HG03460 (cell line): ENCODE data around the gene PCID2.
A peak's percentile ranks its signal among the peaks of the same experiment; 100 is the strongest.
"Not testable (repeated sequence)": the region's sequence is repeated elsewhere in the genome, so short reads cannot be mapped to it uniquely, and the experiment has no call there.

Experiments
- ATAC-seq: cut with Tn5 transposase; IDR thresholded peaks from one replicate; pipeline ENCODE4 v1.9.1; 2021; ENCODE audit not compliant: unreplicated experiment

Gene PCID2

DNA sequence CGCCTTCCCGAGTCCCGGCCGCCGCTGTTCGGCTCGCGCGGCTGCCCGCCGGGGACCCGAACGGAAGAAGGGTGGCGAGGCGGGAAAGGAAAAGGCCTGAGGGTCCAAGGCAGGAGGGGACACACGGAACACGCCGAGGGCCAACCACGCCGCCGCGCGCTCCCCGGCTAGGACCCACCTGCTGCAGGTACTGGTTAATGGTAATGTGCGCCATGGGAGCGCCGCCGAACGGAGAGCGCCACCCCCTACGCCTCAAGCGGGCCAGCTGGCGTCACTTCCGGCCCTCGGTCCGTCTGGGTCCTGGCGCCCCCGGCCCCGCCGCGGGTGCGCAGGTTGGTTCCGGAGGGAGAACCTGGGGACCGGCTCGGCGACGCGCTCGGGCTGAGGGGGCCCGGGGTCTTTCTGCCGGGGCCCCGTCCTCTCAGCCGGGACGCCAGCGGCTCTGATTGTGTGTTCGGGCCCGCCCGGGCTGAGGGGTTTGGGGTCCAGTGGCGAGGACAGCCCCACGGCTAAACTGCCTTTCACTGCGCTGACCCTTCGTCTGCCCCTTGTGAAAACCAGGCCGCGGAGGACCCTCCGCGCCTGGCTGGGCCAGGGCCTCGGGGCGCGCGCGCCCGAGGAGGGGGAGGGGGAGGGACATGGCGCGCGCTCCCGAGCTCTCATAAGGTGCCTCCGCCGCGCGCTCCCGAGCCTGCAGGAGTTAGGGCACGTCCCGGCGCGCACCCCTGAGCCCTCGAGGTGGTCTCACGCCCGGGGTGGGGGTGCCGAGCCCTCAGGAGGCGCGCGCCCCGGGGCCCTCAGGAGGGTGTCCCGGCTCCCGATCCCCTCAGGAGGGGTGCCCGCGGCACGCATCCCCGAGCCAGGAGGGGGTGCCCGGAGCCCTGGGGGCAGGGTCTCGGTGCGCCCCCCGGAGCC is at the start of gene PCID2:
TSS of gene PCID2 (minus strand) at position 249 of the 915 bp plus-strand sequence. CDS start at position 214, 35 bp downstream.
- ATAC-seq: peak; percentile 71

DNA sequence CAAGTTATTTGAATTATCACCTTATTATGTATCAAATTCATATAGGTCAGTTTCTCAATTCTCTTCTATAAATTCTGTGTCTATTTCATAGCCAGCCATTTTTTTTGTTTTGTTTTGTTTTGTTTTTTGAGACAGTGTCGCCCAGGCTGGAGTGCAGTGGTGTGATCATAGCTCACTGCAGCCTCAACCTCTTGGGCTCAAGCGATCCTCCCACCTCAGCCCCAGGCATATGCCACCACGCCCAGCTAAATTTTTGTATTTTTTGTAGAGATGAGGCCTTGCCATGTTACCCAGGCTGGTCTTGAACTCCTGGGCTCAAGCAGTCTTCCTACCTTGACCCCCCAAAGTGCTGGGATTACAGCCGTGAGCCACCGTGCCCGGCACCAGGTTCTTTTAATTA is 49.4 kb upstream of the PCID2 start:
- not testable (repeated sequence) for ATAC-seq

DNA sequence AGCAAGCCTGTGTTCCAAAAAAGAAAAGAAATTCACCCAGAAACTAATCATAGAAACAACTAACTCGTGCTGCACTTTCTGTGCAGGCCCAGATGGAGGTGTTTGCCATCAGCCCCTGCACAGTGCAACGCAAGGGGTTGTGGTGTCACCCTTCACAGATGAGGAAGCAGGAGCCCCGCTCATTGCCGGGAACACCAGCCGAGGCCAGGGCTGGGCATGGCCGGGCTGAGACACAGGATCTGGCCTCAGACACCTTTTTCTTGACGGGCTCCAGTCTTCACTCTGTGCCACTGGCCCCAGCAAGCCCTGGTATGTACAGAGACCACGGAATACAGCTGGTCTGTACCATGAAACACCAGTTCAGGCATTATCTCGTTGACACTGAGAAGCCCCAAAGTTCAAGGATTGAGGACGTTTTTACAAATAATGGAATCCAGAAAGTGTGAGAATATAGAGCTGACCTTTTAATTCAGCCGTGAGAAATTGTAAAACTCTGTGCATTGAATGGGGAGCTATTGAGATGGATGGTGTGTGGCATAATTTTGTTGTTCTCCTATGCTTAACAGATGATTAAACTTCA is 44.1 kb upstream of the PCID2 start:
- no peak for ATAC-seq

DNA sequence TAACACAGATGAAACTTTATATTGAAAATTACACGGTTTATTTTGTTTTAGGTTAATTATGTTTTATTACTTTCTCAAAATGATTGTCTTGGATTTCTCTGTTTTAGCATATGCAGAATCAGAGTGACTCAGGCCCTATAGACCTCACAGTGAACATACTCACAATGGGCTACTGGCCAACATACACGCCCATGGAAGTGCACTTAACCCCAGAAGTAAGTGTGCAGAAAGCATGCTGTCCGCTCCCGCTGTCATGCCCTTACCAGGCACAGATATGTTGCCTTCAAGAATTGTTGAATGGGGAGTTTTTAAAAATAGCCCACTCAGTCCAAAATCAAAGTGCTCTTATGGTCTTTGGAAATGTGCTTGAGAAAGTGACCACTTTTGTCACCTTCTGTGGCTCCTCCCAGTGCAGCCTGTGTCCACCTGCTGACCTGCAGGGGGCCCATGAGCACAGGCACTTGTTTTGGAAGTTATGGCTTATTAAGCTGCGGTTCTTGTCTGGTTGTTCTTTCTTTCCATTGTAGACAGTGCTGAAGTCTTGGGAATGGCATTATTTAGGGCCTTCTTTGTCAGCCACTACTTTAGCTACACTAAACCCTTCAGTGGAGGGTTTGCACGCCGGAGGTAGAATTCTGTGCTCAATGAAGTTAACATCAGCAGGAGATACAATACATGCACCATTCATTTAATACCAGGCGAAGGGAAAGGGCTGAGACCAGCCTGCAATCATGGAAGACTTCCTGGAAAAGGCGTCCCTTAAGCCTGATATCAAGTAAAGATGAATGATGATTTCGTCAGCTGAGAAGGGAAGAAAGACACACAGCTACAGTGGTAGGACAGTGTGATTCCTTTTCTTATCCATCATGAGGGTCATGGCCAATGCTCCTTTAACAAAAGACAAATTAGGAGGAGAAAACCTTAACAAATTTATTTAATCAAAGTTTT is 37.7 kb upstream of the PCID2 start:
- ATAC-seq: no peak

DNA sequence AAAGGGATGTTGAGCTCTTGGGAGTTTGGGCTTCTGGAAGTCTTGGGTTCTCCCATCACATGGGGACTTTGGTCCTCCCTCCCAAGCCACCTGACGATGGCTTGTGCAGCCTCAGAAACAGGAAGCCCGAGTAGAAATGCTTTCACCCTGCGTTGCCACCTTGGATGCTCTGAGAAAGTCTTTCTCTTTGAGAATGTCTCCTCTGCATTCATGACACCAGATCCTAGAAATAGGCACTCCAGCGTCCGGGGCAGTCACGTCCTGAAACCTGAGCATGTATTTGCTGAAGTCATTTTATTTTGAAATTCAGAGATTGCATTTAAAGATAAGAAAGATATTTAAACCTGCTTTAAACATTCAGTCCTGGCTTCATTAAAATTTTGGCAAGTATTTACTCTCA is 35.4 kb upstream of the PCID2 start:
- ATAC-seq: no peak

DNA sequence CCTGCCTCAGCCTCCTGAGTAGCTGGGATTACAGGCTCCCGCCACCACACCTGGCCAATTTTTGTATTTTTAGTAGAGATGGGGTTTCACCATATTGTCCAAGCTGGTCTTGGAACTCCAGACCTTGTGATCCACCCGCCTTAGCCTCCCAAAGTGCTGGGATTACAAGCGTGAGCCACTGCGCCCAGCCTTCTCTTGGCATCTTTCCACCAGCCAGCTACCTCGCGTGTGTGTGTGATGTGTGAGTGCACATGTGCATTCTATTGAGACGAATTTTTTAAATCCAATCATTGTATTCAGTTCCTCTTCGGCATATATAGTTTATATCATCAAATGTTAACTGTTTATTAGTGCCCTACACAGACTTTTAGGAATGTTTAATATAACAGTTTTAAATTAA is 33.2 kb upstream of the PCID2 start:
- not testable (repeated sequence) for ATAC-seq

DNA sequence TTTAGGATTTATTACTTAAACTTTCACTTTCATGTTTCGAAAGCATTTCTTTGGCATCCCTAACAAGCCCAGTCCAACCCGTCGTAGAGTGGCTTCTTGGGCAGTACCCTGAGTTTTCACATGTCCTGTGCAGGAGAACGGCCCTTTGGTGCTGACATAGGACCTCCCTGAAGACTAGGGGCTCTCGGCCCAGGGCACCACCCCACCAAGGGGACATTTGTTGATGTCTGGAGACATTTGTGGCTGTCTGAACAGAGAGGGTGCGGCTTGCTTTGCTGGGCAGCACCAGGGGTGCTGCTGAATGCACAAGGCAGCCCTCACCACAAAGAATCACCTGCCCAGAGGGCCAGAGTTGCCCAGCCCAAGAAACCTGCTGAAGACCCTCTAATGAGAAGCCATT is 31.5 kb upstream of the PCID2 start:
- no peak for ATAC-seq

DNA sequence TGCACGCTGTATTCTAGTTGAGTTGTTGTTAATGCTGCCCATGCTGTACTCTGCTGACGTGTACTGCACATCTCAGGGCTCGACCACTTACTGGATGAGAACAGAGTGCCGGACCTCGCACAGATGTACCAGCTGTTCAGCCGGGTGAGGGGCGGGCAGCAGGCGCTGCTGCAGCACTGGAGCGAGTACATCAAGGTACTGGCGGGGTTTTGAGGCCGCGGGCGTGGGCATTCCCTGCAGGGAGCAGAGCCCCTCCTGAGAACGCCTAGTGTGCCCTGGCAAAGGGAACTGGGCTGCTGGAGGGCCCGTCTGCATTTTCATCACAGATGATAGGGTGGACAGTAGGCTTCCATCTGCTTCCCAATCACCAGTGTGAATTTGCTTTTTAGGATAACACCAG is 30.9 kb upstream of the PCID2 start:
- ATAC-seq: no peak

DNA sequence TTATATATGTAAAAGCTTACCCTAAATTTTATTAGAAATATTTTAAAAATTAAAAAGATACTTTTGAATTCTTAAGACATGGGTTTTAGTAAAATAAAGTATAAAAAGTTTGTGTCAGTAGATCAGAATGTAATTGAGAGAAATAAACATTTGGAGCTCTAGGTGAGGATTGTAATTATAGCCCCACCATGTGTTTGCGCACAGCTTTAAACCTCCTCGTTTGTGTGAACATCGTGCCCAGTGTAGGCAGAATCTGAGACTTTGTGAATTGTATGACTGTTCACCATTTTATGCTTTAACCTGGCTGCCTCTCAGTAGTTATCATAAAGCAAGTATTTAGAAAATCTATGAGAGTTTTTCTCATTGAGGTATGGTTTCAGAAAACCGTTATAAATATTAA is 30.1 kb upstream of the PCID2 start:
- no peak for ATAC-seq

DNA sequence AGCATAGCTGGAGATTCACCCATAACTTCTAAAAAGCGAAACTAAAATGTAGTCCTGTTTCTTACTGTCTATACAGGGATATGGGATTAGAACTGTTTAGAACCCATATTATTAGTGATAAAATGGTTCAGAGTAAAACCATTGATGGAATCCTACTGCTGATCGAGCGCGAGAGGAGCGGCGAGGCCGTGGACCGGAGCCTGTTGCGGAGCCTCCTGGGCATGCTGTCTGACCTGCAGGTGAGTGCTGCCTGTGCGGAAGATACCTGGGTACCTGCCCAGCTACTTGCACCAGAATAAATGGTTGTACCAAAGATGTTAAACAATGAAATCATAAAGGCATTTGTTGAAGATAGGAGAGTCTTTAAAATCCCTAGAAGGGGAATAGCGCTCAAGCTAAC is 24.6 kb upstream of the PCID2 start:
- ATAC-seq: no peak

DNA sequence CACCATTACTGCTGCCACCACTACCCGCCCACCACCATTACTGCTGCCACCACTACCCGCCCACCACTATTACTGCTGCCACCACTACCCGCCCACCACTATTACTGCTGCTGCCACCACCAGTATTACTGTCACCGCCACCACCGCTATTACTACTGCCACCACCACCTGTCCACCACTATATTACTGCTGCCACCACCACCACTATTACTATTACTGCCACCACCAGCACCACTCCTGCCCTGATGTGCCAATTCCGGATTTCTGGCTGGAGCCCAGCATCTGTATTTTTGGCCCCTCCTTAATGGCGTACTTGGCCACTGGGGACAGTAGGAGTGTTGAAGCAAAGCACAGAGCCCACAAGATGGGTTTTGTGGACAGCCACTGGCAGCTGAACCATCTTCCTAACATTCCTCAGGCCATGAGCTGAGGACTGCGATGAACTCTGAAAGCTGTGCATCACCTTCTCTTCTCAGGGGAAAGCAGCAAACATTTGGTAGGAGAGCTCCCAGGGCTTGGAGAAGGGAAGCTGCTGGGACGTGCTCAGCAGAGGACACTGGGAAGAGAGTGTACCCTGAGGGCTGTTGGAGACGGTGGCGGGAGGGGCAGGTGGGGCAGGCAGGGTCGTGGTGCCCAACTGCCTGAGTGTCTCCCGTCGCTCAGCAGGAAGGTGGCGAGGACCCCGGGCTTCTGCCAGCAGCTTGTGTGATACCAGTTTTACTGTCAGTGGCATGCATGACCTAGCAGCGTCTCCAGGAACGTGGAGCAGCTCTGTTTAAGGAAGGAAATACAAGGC is 23.9 kb upstream of the PCID2 start:
- ATAC-seq: no peak

DNA sequence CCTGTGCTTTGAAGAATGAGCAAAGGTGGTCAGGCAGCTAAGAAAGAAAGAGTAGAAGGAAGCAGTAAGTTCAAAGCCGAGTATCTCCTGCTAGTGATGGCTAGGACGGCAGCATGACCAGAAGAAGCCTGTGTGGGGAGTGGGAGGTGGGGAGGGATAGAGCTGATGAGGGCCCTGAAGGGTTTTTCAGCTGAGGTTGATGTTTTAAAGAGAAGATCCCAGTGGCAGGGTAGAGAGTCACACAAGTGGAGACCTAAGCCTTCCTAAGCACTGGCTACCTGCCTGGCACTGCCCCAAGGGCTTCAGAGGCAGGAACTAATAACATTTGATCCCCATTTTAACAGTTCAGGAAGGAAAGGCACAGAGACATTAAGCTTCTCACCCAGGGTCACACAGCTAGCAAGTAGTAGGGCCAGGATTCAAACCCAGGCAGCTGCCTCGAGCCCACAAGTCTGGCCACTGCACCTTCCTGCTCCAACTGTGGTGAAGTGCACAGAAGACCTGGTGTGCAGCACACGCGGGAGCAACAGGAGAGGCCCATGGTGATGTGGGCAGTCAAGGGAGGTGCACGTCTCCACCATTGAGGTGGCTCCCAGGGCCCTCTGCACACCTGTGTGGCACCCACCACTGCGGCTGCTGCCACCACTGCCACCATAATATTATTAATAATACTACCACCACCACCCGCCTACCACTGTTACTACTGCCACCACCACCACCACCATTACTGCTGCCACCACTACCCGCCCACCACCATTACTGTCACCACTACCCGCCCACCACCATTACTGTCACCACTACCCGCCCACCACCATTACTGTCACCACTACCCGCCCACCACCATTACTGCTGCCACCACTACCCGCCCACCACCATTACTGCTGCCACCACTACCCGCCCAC is 23.1 kb upstream of the PCID2 start:
- ATAC-seq: no peak

DNA sequence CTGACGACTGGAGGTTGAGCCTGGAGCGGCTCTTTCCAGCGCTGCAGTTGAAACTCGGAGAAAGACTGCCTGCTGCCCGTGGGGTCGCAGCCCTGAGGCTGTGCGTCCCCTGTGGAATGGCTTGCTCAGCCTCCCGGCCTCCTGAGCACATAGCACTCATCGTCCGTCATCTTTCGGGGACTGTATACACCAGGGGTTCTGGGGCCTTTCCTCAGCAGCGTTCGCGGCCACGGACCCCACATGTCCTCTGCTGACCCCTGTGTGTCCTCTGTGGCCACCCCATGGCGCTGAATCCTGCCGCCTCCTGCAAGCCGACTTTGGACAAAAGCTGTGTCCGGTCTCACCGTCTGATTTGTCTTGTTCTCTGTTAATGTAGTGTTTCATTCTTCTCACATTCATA is 21.3 kb upstream of the PCID2 start:
- no peak for ATAC-seq

DNA sequence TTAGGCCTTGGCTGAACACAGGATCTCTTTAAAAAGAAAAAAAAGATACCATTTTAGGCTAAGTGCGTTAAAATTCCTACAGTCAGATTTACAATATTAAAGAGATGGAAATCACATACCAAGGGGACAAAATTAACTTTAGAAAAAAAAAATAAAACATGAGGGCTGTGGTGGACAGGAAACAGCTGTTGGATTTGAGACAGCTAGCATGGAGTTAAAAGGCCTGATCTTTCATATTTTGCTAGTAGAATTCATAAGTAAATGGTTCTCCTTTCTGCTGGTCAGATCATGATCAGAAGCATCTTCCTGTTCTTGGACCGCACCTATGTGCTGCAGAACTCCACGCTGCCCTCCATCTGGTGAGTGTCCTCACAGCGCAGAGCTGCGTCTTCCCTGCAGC is 20.7 kb upstream of the PCID2 start:
- ATAC-seq: no peak

DNA sequence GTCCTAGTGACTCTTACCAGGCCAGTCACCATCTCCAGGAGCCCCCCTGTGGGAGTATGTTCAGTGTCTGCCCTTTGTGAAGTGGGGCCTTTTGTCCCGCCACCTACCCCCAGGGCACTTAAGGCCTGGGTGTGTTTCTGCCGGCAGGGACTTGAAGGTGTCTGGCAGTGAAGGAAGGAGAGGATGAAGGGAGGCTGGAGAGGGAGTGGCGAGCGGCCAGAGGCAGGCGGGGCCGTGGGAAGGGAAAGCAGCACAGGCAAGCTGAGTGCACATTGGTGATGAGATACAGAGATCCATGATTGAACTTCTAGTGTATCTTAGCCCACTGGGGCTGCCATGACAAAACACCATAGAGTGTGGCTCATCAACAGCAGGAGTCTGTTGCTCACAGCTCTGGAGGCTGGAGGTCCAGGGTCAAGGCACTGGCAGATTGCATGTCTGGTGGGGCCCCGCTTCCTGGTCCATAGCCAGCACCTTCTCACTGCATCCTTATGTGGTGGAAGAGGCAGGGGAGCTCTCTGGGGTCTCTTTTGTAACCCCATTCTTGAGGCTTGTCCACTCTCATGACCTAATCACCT is 18.5 kb upstream of the PCID2 start:
- no peak for ATAC-seq

DNA sequence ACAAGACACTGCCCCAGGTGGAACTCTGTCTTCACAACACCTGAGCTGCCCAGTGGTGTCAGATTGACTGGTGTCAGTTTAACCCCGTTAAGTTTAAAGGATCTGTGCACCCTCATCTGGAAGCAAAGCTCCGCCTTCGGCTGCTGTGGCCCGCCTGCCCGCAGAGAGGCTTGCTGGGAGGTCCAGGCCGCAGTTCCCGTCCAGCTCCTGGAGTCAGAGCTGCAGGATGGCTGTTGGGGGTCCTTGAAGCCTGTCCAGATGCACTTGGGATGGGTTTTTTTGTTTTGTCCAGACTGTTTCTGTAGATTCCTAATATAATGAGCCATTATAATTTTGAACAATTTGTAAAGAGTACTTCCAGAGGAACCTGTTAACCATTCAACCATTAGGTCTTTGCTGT is 17.0 kb upstream of the PCID2 start:
- no peak for ATAC-seq

DNA sequence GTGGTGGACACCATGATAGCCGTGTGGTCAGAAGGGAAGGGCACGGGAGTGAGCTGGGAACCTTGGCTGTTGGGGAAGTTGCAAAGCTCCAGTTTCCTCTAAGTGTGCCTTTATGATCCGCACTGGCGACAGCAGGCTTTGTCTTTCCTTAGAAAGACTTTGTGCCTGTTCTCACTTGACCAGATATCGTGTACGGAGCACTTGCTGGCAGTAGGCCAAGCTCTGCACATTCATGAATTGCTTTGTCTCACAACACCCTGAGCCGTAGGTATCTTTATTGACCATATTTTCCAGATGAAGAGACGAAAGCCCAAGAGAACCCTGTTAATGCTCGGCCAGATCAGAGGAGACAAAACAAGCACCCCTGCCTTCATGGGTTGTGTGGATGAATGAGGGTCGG is 16.0 kb upstream of the PCID2 start:
- no peak for ATAC-seq

DNA sequence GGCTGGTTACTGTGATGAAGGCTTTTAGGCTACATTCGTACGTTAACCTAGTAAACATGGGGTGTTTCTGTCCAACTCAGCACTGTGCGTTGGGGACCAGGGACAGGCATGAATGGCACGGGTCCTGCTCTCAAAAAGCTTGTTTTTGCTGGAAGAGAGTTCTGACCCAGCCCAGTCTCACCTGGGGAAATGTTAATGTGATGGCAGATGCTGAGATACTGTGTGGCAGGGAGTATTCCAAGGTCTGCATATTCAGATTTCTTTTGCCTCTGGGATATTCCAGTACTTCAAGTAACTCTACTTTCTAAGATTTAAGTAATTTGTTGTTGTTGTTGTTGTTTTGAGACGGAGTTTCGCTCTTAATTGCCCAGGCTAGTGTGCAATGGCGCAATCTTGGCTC is 14.6 kb upstream of the PCID2 start:
- no peak for ATAC-seq

DNA sequence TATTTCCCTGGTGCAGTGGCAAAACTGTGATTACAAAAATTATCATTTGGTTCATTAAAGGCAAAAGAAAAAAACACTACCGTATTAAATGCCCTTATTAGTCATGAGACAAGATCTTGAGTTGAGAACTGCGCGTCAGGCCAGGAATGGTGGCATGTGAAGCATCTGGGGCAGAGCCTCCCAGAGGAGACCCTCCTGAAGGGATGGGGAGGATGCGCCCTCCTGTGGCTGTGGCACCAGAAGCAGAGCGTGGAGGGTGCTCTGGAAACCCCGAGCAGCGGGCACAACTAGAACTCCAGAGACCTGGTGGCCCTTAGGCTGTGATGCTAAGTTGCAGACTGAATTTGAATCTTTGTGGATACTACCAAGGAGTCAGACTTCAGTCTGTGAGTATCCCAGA is 12.4 kb upstream of the PCID2 start:
- no peak for ATAC-seq
